Activated CD4-positive, alpha-beta memory T cell treated with anti-CD3 and anti-CD28 coated beads, Interleukin-2, amount 10 ng/mL, durations not matched to agents 7 days and 5 days (primary cell): ENCODE results near the gene ACBD6. TPM values are rescaled to one million over a fixed set of nuclear protein-coding genes. Genes with fewer than 3 reads are reported as not detected.
"Not testable (repeated sequence)": the region's sequence is repeated elsewhere in the genome, so short reads cannot be mapped to it uniquely, and the experiment has no call there.

ENCODE experiments used
- CTCF ChIA-PET: fragments of 350-600 bp; sonication (Branson Sonifier 250); formaldehyde crosslinking; loops from one replicate; lab custom pipeline; 2021; ENCODE audit warnings: antibody characterized with exemption, inconsistent platforms; lab: Charles Lee
- POLR2A ChIA-PET: fragments of 350-600 bp; sonication (Branson Sonifier 250); formaldehyde crosslinking; loops from one replicate; lab custom pipeline; 2021; ENCODE audit warnings: antibody characterized with exemption; lab: Charles Lee
- DNase-seq: peaks from one replicate; pipeline ENCODE4 v3.0.0-alpha.2; 2020
- H3K27ac Mint-ChIP-seq: one replicate; pipeline ENCODE4 v1.8.0; 2021; ENCODE audit warnings: mild to moderate bottlenecking, mixed read lengths
- H3K27me3 Mint-ChIP-seq: one replicate; pipeline ENCODE4 v1.8.0; 2021; ENCODE audit warnings: mixed read lengths
- H3K36me3 Mint-ChIP-seq: one replicate; pipeline ENCODE4 v1.8.0; 2021; ENCODE audit warnings: low read depth, mixed read lengths
- H3K4me1 Mint-ChIP-seq: one replicate; pipeline ENCODE4 v1.8.0; 2021; ENCODE audit warnings: mixed read lengths
- H3K4me3 Mint-ChIP-seq: one replicate; pipeline ENCODE4 v1.8.0; 2021; ENCODE audit warnings: mild to moderate bottlenecking, mixed read lengths
- H3K9me3 Mint-ChIP-seq: one replicate; pipeline ENCODE4 v1.8.0; 2021; ENCODE audit warnings: mixed read lengths
- total RNA-seq, 2 experiments: library from RNA; stranded (reverse); gene quantifications; one replicate each; pipeline ENCODE4 v1.2.3, GENCODE V29; 2021

Gene ACBD6
- total RNA-seq, 2 experiments from 2014 or later = 27.5 to 33.2 TPM

GRCh38 chr1:180425952-180426351 lies 76.4 kb downstream of the ACBD6 start:
- H3K9me3 Mint-ChIP-seq = peaks cover 3% of the 10 kb centered on the region
- CTCF ChIA-PET = interaction anchor here (0.8 kb wide), 1 partner anchor 10 kb away, joined by 3 read pairs; no protein-coding TSS in a partner anchor
- no peak overlapping the region for H3K4me3 Mint-ChIP-seq
- no peaks in the 10 kb centered on the region for H3K27me3 Mint-ChIP-seq
- H3K4me1 Mint-ChIP-seq = peaks cover 2% of the 10 kb centered on the region
- POLR2A ChIA-PET = no interaction called here
- peaks cover 16% of the 10 kb centered on the region for H3K36me3 Mint-ChIP-seq
- H3K27ac Mint-ChIP-seq = no peak overlapping the region
- DNase-seq = no peak

- H3K27me3 Mint-ChIP-seq = no peaks in the 10 kb centered on the region
- no peak overlapping the region for H3K4me3 Mint-ChIP-seq
- CTCF ChIA-PET = interaction anchor here (0.6 to 0.8 kb wide), 2 partner anchors 9 to 57 kb away, joined by 3 read pairs; no protein-coding TSS in a partner anchor
- H3K9me3 Mint-ChIP-seq = peaks cover 3% of the 10 kb centered on the region
- H3K4me1 Mint-ChIP-seq = peaks cover 2% of the 10 kb centered on the region
- no peak for DNase-seq
- peaks cover 19% of the 10 kb centered on the region for H3K36me3 Mint-ChIP-seq
- no peak overlapping the region for H3K27ac Mint-ChIP-seq
- POLR2A ChIA-PET = no interaction called here
Measured at GRCh38 chr1:180424848-180425457, 77.4 kb downstream of the ACBD6 start.

GRCh38 chr1:180421614-180422013 lies 80.8 kb downstream of the ACBD6 start:
- Mint-ChIP-seq H3K27me3 (no peaks in the 10 kb centered on the region), H3K4me1 (no peaks in the 10 kb centered on the region), H3K36me3 (peaks cover 17% of the 10 kb centered on the region), H3K4me3 (no peak overlapping the region), H3K27ac (no peak overlapping the region), H3K9me3 (peaks cover 3% of the 10 kb centered on the region)
- ChIA-PET POLR2A (no interaction called here), CTCF (no interaction called here)
- DNase-seq = no peak

DNA sequence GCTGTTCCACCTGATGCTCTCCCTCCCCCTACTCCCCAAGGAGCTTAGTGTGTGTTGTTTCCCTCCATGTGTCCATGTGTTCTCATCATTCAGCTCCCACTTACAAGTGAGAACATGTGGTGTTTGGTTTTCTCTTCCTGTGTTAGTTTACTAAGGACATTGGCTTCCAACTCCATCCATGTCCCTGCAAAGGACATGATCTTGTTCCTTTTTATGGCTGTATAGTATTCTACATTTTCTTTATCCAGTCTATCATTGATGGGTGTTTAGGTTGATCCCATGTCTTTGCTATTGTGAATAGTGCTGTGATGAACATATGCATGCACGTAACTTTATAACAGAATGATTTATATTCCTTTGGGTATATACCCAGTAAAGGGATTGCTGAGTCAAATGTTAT lies 81.2 kb downstream of the ACBD6 start:
- H3K27me3 Mint-ChIP-seq, H3K4me3 Mint-ChIP-seq, DNase-seq, H3K27ac Mint-ChIP-seq, POLR2A ChIA-PET, H3K4me1 Mint-ChIP-seq, CTCF ChIA-PET, H3K9me3 Mint-ChIP-seq: not testable (repeated sequence)
- peaks cover 17% of the 10 kb centered on the region for H3K36me3 Mint-ChIP-seq

DNA sequence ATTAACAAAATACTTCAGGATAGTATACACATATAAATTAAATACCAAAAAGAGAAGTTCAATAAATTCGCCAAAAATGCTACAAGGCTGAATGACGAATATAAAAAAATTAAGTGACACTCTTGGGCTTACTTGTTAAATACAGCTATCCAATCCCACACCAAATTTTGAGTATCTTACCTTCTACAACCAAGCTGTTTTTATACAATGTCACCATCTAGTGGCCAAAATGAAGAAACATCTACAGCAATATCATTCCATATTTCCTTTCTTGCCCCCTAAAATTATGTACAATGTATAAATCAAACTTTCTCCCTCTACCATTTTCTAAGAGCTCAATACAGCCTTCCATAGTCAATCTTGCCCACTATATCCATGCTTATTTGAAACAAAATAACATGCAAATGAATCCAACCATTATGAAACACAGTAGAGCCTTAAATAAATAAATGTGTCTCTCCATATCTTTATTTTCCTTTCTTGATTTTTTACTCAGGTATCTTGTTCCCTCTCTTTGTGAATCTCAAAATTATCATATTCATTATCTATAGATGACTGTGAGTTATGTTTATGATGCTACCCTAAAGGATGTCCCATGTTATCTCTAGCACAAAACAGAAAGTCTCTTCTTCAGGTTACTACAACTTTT lies 86.3 kb downstream of the ACBD6 start:
- peaks cover 7% of the 10 kb centered on the region for H3K36me3 Mint-ChIP-seq
- no peaks in the 10 kb centered on the region for H3K4me1 Mint-ChIP-seq
- no peak for DNase-seq
- H3K27me3 Mint-ChIP-seq = no peaks in the 10 kb centered on the region
- peaks cover 2% of the 10 kb centered on the region for H3K9me3 Mint-ChIP-seq
- H3K4me3 Mint-ChIP-seq = no peak overlapping the region
- ChIA-PET POLR2A (no interaction called here), CTCF (interaction anchor here (0.7 to 5.6 kb wide), 15 partner anchors 9 to 237 kb away, joined by 3 to 44 read pairs (median 3); no protein-coding TSS in a partner anchor)
- H3K27ac Mint-ChIP-seq = no peak overlapping the region

DNA sequence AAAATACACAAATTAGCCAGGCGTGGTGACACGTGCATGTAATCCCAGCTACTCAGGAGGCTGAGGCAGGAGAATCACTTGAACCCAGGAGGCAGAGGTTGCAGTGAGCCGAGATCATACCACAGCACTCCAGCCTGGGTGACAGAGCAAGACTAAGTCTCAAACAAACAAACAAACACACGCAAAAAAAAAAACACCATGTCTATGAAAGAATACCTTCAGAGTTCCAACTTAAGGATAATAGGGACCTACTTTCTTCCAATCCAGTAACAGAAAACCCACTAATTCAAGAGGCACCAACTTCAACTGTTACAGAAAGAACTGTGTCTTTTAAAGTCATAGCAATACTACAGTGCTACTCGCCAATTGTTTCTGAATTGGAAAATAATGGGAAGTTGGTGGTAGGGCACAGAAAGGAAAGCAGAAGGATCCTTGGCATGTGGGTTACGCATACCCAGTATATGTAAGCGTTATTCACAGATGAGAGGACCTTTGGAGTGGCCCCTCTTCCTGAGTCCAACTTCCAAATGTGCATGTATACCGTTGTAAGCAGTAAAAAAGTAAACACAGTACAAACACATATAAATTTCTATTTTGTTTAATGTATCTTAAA lies 87.0 kb downstream of the ACBD6 start:
- H3K27me3 Mint-ChIP-seq = no peaks in the 10 kb centered on the region
- H3K9me3 Mint-ChIP-seq = peaks cover 2% of the 10 kb centered on the region
- H3K27ac Mint-ChIP-seq = no peak overlapping the region
- H3K4me3 Mint-ChIP-seq = no peak overlapping the region
- no peaks in the 10 kb centered on the region for H3K4me1 Mint-ChIP-seq
- ChIA-PET POLR2A (interaction anchor here (0.8 kb wide), 1 partner anchor 166 kb away, joined by 3 read pairs; no protein-coding TSS in a partner anchor), CTCF (interaction anchor here (0.7 to 5.6 kb wide), 11 partner anchors 9 to 236 kb away, joined by 3 to 44 read pairs (median 4); no protein-coding TSS in a partner anchor)
- H3K36me3 Mint-ChIP-seq = peaks cover 12% of the 10 kb centered on the region
- no peak for DNase-seq

GRCh38 chr1:180412583-180412982 lies 89.8 kb downstream of the ACBD6 start:
- H3K27ac Mint-ChIP-seq = no peak overlapping the region
- H3K27me3 Mint-ChIP-seq = no peaks in the 10 kb centered on the region
- DNase-seq = no peak
- H3K9me3 Mint-ChIP-seq = peaks cover 2% of the 10 kb centered on the region
- H3K36me3 Mint-ChIP-seq = peaks cover 15% of the 10 kb centered on the region
- POLR2A ChIA-PET = no interaction called here
- no peaks in the 10 kb centered on the region for H3K4me1 Mint-ChIP-seq
- CTCF ChIA-PET = interaction anchor here (5.6 kb wide), 1 partner anchor 159 kb away, joined by 44 read pairs; no protein-coding TSS in a partner anchor
- no peak overlapping the region for H3K4me3 Mint-ChIP-seq

DNA sequence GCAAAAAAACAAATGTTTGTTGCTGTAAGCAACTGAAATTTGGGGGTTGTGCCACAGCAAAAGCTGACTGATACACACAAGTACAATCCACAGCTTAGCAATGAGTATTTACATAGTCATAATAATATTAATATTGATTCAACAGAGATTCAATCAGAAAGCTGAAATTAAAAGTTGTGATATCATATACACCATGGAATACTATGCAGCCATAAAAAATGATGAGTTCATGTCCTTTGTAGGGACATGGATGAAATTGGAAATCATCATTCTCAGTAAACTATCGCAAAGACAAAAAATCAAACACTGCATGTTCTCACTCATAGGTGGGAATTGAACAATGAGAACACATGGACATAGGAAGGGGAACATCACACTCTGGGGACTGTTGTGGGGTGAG lies 94.2 kb downstream of the ACBD6 start:
- H3K27me3 Mint-ChIP-seq, H3K27ac Mint-ChIP-seq, H3K9me3 Mint-ChIP-seq, H3K4me1 Mint-ChIP-seq, POLR2A ChIA-PET, DNase-seq, CTCF ChIA-PET, H3K4me3 Mint-ChIP-seq: not testable (repeated sequence)
- peaks cover 19% of the 10 kb centered on the region for H3K36me3 Mint-ChIP-seq

DNA sequence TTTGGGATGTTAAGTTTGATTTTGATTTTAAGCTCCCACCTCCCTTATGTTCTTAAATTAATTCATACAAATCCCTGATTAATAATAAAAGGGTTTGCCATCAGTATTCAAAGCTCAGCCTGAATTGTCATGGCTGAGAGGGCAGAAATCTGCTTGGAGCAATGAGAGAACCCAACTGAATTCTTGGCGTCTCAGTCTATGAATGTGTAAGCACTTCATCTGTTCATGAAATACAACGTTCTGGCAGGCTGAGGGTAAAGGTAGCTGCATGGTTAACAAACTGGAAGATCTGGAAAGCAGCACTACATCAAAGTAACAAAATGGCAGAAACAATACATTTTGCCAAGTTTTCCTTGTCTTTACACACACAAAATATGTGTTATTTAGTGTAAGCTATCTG lies 95.3 kb downstream of the ACBD6 start:
- peaks cover 19% of the 10 kb centered on the region for H3K36me3 Mint-ChIP-seq
- H3K27ac Mint-ChIP-seq = no peak overlapping the region
- no peak overlapping the region for H3K4me3 Mint-ChIP-seq
- no peaks in the 10 kb centered on the region for H3K27me3 Mint-ChIP-seq
- ChIA-PET POLR2A (no interaction called here), CTCF (interaction anchor here (0.7 to 1.5 kb wide), 2 partner anchors 9 to 122 kb away, joined by 3 read pairs; no protein-coding TSS in a partner anchor)
- no peak for DNase-seq
- no peaks in the 10 kb centered on the region for H3K4me1 Mint-ChIP-seq
- H3K9me3 Mint-ChIP-seq = no peaks in the 10 kb centered on the region

DNA sequence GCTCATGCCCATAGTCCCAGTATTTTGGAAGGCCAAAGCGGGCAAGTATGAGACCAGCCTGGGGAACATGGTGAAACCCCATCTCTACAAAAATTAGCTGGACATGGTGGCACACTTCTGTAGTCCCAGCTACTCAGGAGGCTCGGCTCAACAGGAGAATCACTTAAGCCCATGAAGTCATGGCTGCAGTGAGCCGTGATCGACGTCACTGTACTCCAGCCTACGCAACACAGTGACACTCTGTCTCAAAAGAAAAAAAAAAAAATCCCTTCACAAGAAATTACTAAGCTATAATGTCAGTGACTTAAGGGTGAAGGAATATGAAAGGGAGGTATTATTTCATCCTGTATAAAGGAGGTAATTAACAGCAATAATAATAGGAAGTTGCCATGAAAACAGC lies 99.8 kb downstream of the ACBD6 start:
- peaks cover 4% of the 10 kb centered on the region for H3K36me3 Mint-ChIP-seq
- H3K4me3 Mint-ChIP-seq = no peak overlapping the region
- no peak overlapping the region for H3K27ac Mint-ChIP-seq
- H3K27me3 Mint-ChIP-seq = no peaks in the 10 kb centered on the region
- DNase-seq = no peak
- H3K9me3 Mint-ChIP-seq = no peaks in the 10 kb centered on the region
- POLR2A ChIA-PET = no interaction called here
- CTCF ChIA-PET = no interaction called here
- H3K4me1 Mint-ChIP-seq = no peaks in the 10 kb centered on the region

DNA sequence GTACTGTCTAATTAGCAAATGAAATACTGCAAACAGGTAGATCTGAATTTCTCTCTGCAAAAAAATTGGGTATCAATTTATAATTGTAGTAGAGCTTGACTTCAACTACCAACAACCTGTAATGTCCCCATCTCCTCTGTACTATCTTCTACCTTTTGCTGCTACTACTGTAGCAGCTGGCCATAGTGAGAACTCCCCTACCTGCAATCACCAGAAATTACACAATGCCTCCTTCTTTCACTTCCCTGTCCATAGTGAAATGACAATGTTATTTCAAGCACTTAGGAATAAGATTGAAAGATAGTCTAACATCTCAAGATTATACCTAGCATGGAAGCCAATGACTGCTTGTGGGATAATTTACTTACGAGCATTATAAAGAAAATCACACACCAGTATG lies 100.4 kb downstream of the ACBD6 start:
- Mint-ChIP-seq H3K9me3 (no peaks in the 10 kb centered on the region), H3K4me1 (no peaks in the 10 kb centered on the region), H3K4me3 (no peak overlapping the region), H3K36me3 (peaks cover 9% of the 10 kb centered on the region), H3K27ac (no peak overlapping the region), H3K27me3 (no peaks in the 10 kb centered on the region)
- ChIA-PET POLR2A (no interaction called here), CTCF (no interaction called here)
- no peak for DNase-seq

- Mint-ChIP-seq H3K27me3 (no peaks in the 10 kb centered on the region), H3K36me3 (peaks cover 37% of the 10 kb centered on the region), H3K9me3 (peaks cover 2% of the 10 kb centered on the region), H3K27ac (no peak overlapping the region), H3K4me3 (no peak overlapping the region), H3K4me1 (no peaks in the 10 kb centered on the region)
- CTCF ChIA-PET = no interaction called here
- POLR2A ChIA-PET = no interaction called here
- DNase-seq = no peak
Measured at GRCh38 chr1:180397175-180397574, 105.2 kb downstream of the ACBD6 start.

- Mint-ChIP-seq H3K36me3 (peaks cover 50% of the 10 kb centered on the region), H3K27ac (no peak overlapping the region), H3K27me3 (no peaks in the 10 kb centered on the region), H3K4me3 (no peak overlapping the region), H3K4me1 (peaks cover 5% of the 10 kb centered on the region), H3K9me3 (peaks cover 6% of the 10 kb centered on the region)
- ChIA-PET CTCF (no interaction called here), POLR2A (no interaction called here)
- DNase-seq = no peak
Measured at GRCh38 chr1:180392427-180393145, 109.8 kb downstream of the ACBD6 start.
